OCI-LY7 (cell line): Measurements from ENCODE around the gene CCDC124.

ENCODE experiments used
- EZH2phosphoT487 ChIP-seq: fragments of 200-600 bp; sonication (generic); IDR thresholded peaks from 2 replicates; pipeline ENCODE4 v1.6.1; 2018; ENCODE audit warnings: low read depth, borderline replicate concordance, mild to moderate bottlenecking, mixed run types, antibody characterized with exemption, low read length, moderate library complexity, mixed read lengths
- TF ChIP-seq, protein P1 (sequence below): fragments of 200-600 bp; sonication (generic); conservative IDR thresholded peaks from 2 replicates; pipeline ENCODE4 v1.5.1; 2014; ENCODE audit warnings: mild to moderate bottlenecking, antibody characterized with exemption, low read length, moderate library complexity, mixed read lengths

DNA sequence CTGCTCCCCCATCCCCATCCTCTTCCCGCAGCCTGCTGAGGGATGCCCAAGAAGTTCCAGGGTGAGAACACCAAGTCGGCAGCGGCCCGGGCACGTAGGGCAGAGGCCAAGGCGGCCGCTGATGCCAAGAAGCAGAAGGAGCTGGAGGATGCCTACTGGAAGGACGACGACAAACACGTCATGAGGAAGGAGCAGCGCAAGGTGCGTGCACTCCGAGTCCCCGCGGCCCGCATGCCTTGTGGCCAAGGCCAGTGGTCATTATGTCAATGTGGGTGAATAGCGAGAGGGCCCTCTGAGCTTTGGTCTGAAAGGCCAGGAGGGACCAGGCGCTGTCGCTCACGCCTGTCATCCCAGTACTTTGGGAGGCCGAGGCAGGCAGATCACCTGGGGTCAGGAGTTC, 3.6 kb downstream of the CCDC124 start:
- TF ChIP-seq, protein P1, sequence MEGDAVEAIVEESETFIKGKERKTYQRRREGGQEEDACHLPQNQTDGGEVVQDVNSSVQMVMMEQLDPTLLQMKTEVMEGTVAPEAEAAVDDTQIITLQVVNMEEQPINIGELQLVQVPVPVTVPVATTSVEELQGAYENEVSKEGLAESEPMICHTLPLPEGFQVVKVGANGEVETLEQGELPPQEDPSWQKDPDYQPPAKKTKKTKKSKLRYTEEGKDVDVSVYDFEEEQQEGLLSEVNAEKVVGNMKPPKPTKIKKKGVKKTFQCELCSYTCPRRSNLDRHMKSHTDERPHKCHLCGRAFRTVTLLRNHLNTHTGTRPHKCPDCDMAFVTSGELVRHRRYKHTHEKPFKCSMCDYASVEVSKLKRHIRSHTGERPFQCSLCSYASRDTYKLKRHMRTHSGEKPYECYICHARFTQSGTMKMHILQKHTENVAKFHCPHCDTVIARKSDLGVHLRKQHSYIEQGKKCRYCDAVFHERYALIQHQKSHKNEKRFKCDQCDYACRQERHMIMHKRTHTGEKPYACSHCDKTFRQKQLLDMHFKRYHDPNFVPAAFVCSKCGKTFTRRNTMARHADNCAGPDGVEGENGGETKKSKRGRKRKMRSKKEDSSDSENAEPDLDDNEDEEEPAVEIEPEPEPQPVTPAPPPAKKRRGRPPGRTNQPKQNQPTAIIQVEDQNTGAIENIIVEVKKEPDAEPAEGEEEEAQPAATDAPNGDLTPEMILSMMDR, result no peak
- TF ChIP-seq EZH2phosphoT487, result no peak
